Measurements from ENCODE around the gene MRPL49. TPM values are rescaled to one million over a fixed set of nuclear protein-coding genes. Genes with fewer than 3 reads are reported as not detected.

Gene MRPL49
- total RNA-seq, 2 experiments from 2014 or later, result 58.5 to 62.5 TPM

DNA sequence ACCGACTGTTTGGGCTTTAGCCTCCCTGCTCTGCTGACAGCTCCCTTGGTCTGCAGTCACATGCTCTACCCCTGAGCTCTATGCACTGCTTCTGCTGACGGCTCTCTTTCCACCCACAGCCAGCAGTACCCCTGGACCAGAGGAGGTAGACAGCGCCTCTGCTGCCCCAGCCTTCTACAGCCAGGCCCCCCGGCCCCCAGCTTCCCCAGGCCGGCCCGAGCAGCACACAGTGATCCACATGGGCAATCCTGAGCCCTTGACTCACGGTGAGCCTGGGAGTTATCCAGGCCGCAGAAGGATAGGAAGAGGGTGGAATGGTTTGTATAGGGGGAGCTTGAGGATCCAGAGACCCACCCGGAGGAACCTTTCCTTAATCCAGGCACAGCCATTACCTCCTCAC, 35.3 kb upstream of the MRPL49 start:
- H3K36me3 Mint-ChIP-seq (ENCODE audit: low read depth), result peaks cover 44% of the 10 kb centered on the region
- ATAC-seq, result no peak
- POLR2A ChIA-PET, result no interaction called here
- no peak overlapping the region for H3K4me3 Mint-ChIP-seq
- CTCF ChIA-PET, result no interaction called here
- H3K4me1 Mint-ChIP-seq, result peaks cover 24% of the 10 kb centered on the region
- no peak overlapping the region for H3K27ac Mint-ChIP-seq
- H3K27me3 Mint-ChIP-seq, result no peaks in the 10 kb centered on the region
- no peak for DNase-seq
- H3K9me3 Mint-ChIP-seq (ENCODE audit: low read depth), result no peaks in the 10 kb centered on the region
- intact Hi-C loops (cut with DNase I, micrococcal nuclease), result no loop called here

DNA sequence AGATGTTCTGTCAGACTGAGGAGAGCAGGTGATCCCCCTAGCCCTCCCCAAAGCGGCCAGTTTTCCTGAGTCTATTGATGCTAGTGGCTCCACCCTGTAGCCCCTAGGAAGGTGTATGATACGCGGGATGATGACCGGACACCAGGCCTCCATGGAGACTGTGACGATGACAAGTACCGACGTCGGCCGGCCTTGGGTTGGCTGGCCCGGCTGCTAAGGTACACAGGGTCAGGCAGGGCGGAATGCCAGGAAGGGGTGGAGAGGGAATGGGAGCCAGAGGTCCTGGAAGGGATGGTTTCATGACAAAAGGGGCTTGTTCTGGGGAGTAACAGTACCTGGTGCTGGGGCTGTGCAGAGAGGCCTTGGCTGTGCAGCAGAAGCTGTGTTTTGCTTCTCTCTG, 34.9 kb upstream of the MRPL49 start:
- intact Hi-C loops (cut with DNase I, micrococcal nuclease), result no loop called here
- H3K36me3 Mint-ChIP-seq (ENCODE audit: low read depth), result peaks cover 40% of the 10 kb centered on the region
- H3K4me3 Mint-ChIP-seq, result no peak overlapping the region
- no peak for DNase-seq
- H3K27ac Mint-ChIP-seq, result no peak overlapping the region
- H3K27me3 Mint-ChIP-seq, result no peaks in the 10 kb centered on the region
- no peak for ATAC-seq
- H3K4me1 Mint-ChIP-seq, result peaks cover 21% of the 10 kb centered on the region
- POLR2A ChIA-PET, result no interaction called here
- H3K9me3 Mint-ChIP-seq (ENCODE audit: low read depth), result no peaks in the 10 kb centered on the region
- CTCF ChIA-PET, result no interaction called here

GRCh38 chr11:65087827-65088226, 34.3 kb upstream of the MRPL49 start:
- ATAC-seq, result no peak
- CTCF ChIA-PET, result interaction anchor here (1.2 kb wide), 1 partner anchor 11 kb away, joined by 3 read pairs; no protein-coding TSS in a partner anchor
- peaks cover 34% of the 10 kb centered on the region for H3K36me3 Mint-ChIP-seq (ENCODE audit: low read depth)
- no peak overlapping the region for H3K27ac Mint-ChIP-seq
- no peak overlapping the region for H3K4me3 Mint-ChIP-seq
- DNase-seq, result no peak
- intact Hi-C loops (cut with DNase I, micrococcal nuclease), result no loop called here
- H3K9me3 Mint-ChIP-seq (ENCODE audit: low read depth), result no peaks in the 10 kb centered on the region
- POLR2A ChIA-PET, result no interaction called here
- H3K27me3 Mint-ChIP-seq, result no peaks in the 10 kb centered on the region
- peaks cover 17% of the 10 kb centered on the region for H3K4me1 Mint-ChIP-seq

DNA sequence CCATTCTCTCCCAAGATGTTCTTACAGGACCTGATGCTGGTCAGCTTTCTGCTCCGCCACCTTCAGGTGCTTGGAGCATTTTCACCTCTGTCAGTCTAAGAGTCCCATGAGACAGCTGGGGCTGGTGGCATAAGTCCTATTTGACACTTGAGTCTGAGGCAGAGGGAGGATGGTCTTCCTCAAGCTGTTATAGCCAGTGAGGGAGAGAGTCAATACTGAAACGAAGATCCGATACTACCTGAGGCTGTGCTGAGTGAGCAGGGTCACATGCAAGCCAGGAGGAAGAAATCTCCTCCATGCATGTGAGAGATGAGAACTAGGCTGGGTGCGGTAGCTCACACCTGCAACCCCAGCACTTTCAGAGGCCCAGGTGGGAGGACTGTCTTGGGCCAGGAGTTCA, 32.5 kb upstream of the MRPL49 start:
- H3K4me3 Mint-ChIP-seq, result no peak overlapping the region
- H3K27ac Mint-ChIP-seq, result no peak overlapping the region
- peaks cover 23% of the 10 kb centered on the region for H3K36me3 Mint-ChIP-seq (ENCODE audit: low read depth)
- DNase-seq (no peak), ATAC-seq (no peak)
- ChIA-PET CTCF (interaction anchor here (0.8 kb wide), 1 partner anchor 23 kb away, joined by 3 read pairs; no protein-coding TSS in a partner anchor), POLR2A (no interaction called here)
- peaks cover 13% of the 10 kb centered on the region for H3K4me1 Mint-ChIP-seq
- no peaks in the 10 kb centered on the region for H3K27me3 Mint-ChIP-seq
- intact Hi-C loops (cut with DNase I, micrococcal nuclease), result no loop called here
- no peaks in the 10 kb centered on the region for H3K9me3 Mint-ChIP-seq (ENCODE audit: low read depth)

GRCh38 chr11:65090628-65091027, 31.5 kb upstream of the MRPL49 start:
- H3K27ac Mint-ChIP-seq, result no peak overlapping the region
- POLR2A ChIA-PET, result interaction anchor here (0.6 to 1.0 kb wide), 2 partner anchors 11 to 47 kb away, joined by 3 read pairs; no protein-coding TSS in a partner anchor
- no peak for ATAC-seq
- peaks cover 22% of the 10 kb centered on the region for H3K36me3 Mint-ChIP-seq (ENCODE audit: low read depth)
- H3K4me1 Mint-ChIP-seq, result peaks cover 6% of the 10 kb centered on the region
- no peak overlapping the region for H3K4me3 Mint-ChIP-seq
- no peak for DNase-seq
- intact Hi-C loops (cut with DNase I, micrococcal nuclease), result no loop called here
- H3K9me3 Mint-ChIP-seq (ENCODE audit: low read depth), result no peaks in the 10 kb centered on the region
- CTCF ChIA-PET, result no interaction called here
- no peaks in the 10 kb centered on the region for H3K27me3 Mint-ChIP-seq

- ChIA-PET CTCF (interaction anchor here (0.6 to 7.5 kb wide), 5 partner anchors 17 to 84 kb away, joined by 3 to 56 read pairs (median 3); partner anchors contain the start of gene TM7SF2), POLR2A (no interaction called here)
- intact Hi-C loops (cut with DNase I, micrococcal nuclease), result no loop called here
- peaks cover 12% of the 10 kb centered on the region for H3K4me1 Mint-ChIP-seq
- peak overlapping the region; percentile 94 for H3K27ac Mint-ChIP-seq
- peak overlapping the region; percentile 92 for H3K4me3 Mint-ChIP-seq
- peaks cover 4% of the 10 kb centered on the region for H3K36me3 Mint-ChIP-seq (ENCODE audit: low read depth)
- DNase-seq (no peak), ATAC-seq (no peak)
- no peaks in the 10 kb centered on the region for H3K9me3 Mint-ChIP-seq (ENCODE audit: low read depth)
- no peaks in the 10 kb centered on the region for H3K27me3 Mint-ChIP-seq
These were observed 26.7 kb upstream of the MRPL49 start for GRCh38 chr11:65095427-65095826.

- Mint-ChIP-seq H3K4me3 (peak within 1 kb of the TSS; percentile 92), H3K36me3 (ENCODE audit: low read depth) (peaks cover 4% of the 10 kb centered on the region), H3K27me3 (no peaks in the 10 kb centered on the region), H3K4me1 (peaks cover 12% of the 10 kb centered on the region), H3K9me3 (ENCODE audit: low read depth) (no peaks in the 10 kb centered on the region), H3K27ac (peak within 1 kb of the TSS; percentile 94)
- intact Hi-C loops (cut with DNase I, micrococcal nuclease), result loop anchor here (1.0 kb wide), 11 partner anchors 12 to 317 kb away; partner anchors contain the start of genes CDCA5 (in 2 of the 2), SYVN1 (in 2 of the 2), TM7SF2 (in 2 of the 2) and ZFPL1 (in 2 of the 2)
- DNase-seq, result peak; percentile 93
- CTCF ChIA-PET, result interaction anchor here (0.9 to 7.5 kb wide), 3 partner anchors 13 to 70 kb away, joined by 3 to 56 read pairs (median 3); partner anchors contain the start of gene TM7SF2
- ATAC-seq, result peak; percentile 98
- POLR2A ChIA-PET, result interaction anchor here (0.7 to 1.1 kb wide), 3 partner anchors 13 to 38 kb away, joined by 3 to 4 read pairs (median 3); partner anchors contain the start of gene SYVN1
These were observed 25.9 kb upstream of the MRPL49 start, which contains the start of gene VPS51 for GRCh38 chr11:65095974-65096806. TSS of gene VPS51 (plus strand) at chr11:65096214. CDS start at chr11:65096251, 37 bp downstream.

DNA sequence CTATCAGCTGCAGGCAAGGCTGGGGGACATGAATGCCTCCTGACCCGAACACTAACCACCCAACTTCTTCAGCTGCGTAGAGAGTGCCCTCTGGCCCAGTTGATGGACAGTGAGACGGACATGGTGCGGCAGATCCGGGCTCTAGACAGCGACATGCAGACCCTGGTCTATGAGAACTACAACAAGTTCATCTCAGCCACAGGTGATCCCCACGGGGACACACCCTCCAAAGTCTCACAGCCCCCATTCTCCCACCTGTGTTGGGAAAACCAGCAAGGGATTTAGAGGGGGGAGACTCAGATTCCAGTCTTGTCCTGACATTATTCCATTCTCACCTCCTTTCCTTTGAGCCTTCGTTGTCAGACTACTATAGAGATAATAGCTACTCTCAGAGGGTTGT, 25.2 kb upstream of the MRPL49 start:
- Mint-ChIP-seq H3K9me3 (ENCODE audit: low read depth) (no peaks in the 10 kb centered on the region), H3K27me3 (no peaks in the 10 kb centered on the region), H3K27ac (peak overlapping the region; percentile 25), H3K4me3 (peak overlapping the region; percentile 92), H3K36me3 (ENCODE audit: low read depth) (peaks cover 4% of the 10 kb centered on the region), H3K4me1 (peaks cover 12% of the 10 kb centered on the region)
- ChIA-PET POLR2A (interaction anchor here (0.7 to 1.1 kb wide), 3 partner anchors 13 to 38 kb away, joined by 3 to 4 read pairs (median 3); partner anchors contain the start of gene SYVN1), CTCF (interaction anchor here (0.9 to 7.5 kb wide), 3 partner anchors 14 to 71 kb away, joined by 3 to 56 read pairs (median 3); partner anchors contain the start of gene TM7SF2)
- DNase-seq (no peak), ATAC-seq (no peak)
- intact Hi-C loops (cut with DNase I, micrococcal nuclease), result loop anchor here (1.0 kb wide), 11 partner anchors 13 to 318 kb away; partner anchors contain the start of genes CDCA5 (in 2 of the 2), SYVN1 (in 2 of the 2), TM7SF2 (in 2 of the 2) and ZFPL1 (in 2 of the 2)

- Mint-ChIP-seq H3K4me1 (peaks cover 11% of the 10 kb centered on the region), H3K36me3 (ENCODE audit: low read depth) (peaks cover 7% of the 10 kb centered on the region), H3K9me3 (ENCODE audit: low read depth) (no peaks in the 10 kb centered on the region), H3K27me3 (no peaks in the 10 kb centered on the region), H3K4me3 (no peak overlapping the region), H3K27ac (no peak overlapping the region)
- ATAC-seq, result no peak
- ChIA-PET POLR2A (no interaction called here), CTCF (interaction anchor here (0.6 to 7.5 kb wide), 6 partner anchors 10 to 25 kb away, joined by 3 to 56 read pairs (median 4); partner anchors contain the start of genes TM7SF2 and ZNHIT2)
- no peak for DNase-seq
- intact Hi-C loops (cut with DNase I, micrococcal nuclease), result no loop called here
These were observed 21.3 kb upstream of the MRPL49 start for GRCh38 chr11:65100674-65101350.

DNA sequence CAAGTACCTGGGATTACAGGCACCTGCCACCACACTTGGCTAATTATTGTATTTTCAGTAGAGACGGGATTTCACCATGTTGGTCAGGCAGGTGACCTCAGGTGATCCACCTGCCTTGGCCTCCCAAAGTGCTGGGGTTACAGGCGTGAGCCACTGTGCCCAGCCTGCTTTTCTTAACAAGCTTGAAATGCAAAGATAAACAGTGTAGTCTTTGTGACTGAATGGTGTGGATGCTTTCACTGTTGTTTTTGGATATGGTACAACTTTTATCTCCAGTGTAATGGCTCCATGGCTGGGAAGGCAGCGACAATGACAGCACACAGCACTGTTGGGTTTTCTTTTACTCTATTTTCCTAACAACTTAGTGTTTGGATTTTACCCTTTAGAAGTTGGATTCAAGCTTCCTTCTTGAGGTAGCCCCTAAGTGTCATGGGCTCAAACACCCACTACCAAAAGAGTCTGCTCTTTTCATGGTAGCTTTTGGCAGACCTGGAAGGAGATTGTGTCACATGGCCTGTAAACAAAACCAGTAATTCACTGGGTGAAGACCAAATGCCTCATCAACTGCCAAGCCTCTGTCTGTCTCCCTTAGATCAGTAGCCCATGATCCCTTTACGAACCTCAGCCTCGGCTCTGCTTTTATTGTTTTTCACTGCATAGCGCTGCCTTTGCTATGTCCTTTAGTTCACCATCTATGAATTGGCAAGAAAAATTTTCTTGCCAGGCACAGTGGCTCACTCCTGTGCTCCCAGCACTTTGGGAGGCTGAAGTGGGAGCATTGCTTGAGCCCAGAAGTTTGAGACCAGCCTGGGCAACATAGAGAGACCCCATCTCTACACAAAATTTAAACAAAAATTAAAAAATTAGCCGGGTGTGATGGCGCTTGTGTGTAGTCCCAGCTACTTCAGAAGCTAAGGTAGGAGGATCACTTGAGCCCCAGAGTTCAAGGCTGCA, 19.7 kb upstream of the MRPL49 start:
- POLR2A ChIA-PET, result interaction anchor here (0.5 to 0.7 kb wide), 2 partner anchors 11 to 517 kb away, joined by 3 read pairs; no protein-coding TSS in a partner anchor
- Mint-ChIP-seq H3K27ac (no peak overlapping the region), H3K27me3 (no peaks in the 10 kb centered on the region), H3K4me3 (no peak overlapping the region), H3K36me3 (ENCODE audit: low read depth) (peaks cover 11% of the 10 kb centered on the region), H3K9me3 (ENCODE audit: low read depth) (no peaks in the 10 kb centered on the region), H3K4me1 (peaks cover 14% of the 10 kb centered on the region)
- ATAC-seq (no peak), DNase-seq (no peak)
- CTCF ChIA-PET, result interaction anchor here (0.6 to 2.0 kb wide), 4 partner anchors 8 to 311 kb away, joined by 3 to 5 read pairs (median 4); no protein-coding TSS in a partner anchor
- intact Hi-C loops (cut with DNase I, micrococcal nuclease), result no loop called here

Measured in activated CD4-positive, alpha-beta T cell treated with anti-CD3 and anti-CD28 coated beads for 36 hours (primary cell).